GM12878 (cell line): Measurements from ENCODE around the gene IL26. TPM values are rescaled to one million over a fixed set of nuclear protein-coding genes. Genes with fewer than 3 reads are reported as not detected.

Source experiments
- ATAC-seq: fragments of 200-7000 bp; cut with Tn5 transposase; 3 replicates; pipeline ENCODE4 v1.9.1; 2020; ENCODE audit warnings: mild to moderate bottlenecking, moderate library complexity
- BruUV-seq: library from RNA; stranded (reverse); fragments of 400-500 nt; replicated peaks from 2 replicates; lab custom pipeline; 2021; lab: Mats Ljungman, UMichigan
- CTCF ChIA-PET: fragments of 300-600 bp; sonication (Branson Sonifier 250); formaldehyde crosslinking; extraction: SDS; loops from one replicate; lab custom pipeline; 2021; ENCODE audit warnings: inconsistent platforms; lab: Yijun Ruan, JAX
- POLR2A ChIA-PET: fragments of 350-600 bp; formaldehyde crosslinking; extraction: SDS; loops from one replicate; lab custom pipeline; 2021; ENCODE audit warnings: inconsistent platforms; lab: Charles Lee
- RAD21 ChIA-PET: fragments of 300-600 bp; sonication (Branson Sonifier 250); formaldehyde crosslinking; loops from one replicate; lab custom pipeline; 2023; ENCODE audit warnings: antibody characterized with exemption; ENCODE audit not compliant: unreplicated experiment; lab: Charles Lee
- SMC1A ChIA-PET: fragments of 300-600 bp; sonication (Branson Sonifier 250); formaldehyde crosslinking; loops from one replicate; lab custom pipeline; 2023; ENCODE audit not compliant: unreplicated experiment, uncharacterized antibody; lab: Charles Lee
- DNase-seq: peaks from one replicate; pipeline ENCODE4 v3.0.0-alpha.2; 2011; ENCODE audit warnings: low read depth, low spot score
- FAIRE-seq: peaks from 3 replicates; lab custom pipeline; 2011; peaks lifted over from hg19 to GRCh38; lab: Jason Lieb, UNC
- H2AFZ ChIP-seq: 2 replicates; pipeline ENCODE4 v1.6.0; 2011; ENCODE audit warnings: low read depth, low read length, control low read depth; ENCODE audit not compliant: control insufficient read depth
- H3K27ac ChIP-seq: 2 replicates; pipeline ENCODE4 v1.5.1; 2011; ENCODE audit warnings: control low read depth; ENCODE audit not compliant: control insufficient read depth, insufficient read depth
- H3K27me3 ChIP-seq, 2 experiments: replicated peaks in 1 of 2; 2 replicates each; pipeline versions ENCODE4 v1.6.0 to v1.6.1; 2011; ENCODE audit warnings: low read length in 1 of 2; ENCODE audit not compliant: control insufficient read depth in 2 of 2, insufficient read depth in 2 of 2
- H3K36me3 ChIP-seq, 2 experiments: 2 replicates each; pipeline ENCODE4 v1.5.1; 2011; ENCODE audit warnings: low read length in 1 of 2; ENCODE audit not compliant: control insufficient read depth in 2 of 2, insufficient read depth in 2 of 2
- H3K4me1 ChIP-seq: 2 replicates; pipeline ENCODE4 v1.6.1; 2011; ENCODE audit warnings: mild to moderate bottlenecking, low read length, moderate library complexity, mixed read lengths; ENCODE audit not compliant: control insufficient read depth, insufficient read depth
- H3K4me2 ChIP-seq: 2 replicates; pipeline ENCODE4 v1.6.0; 2011; ENCODE audit warnings: control low read depth; ENCODE audit not compliant: control insufficient read depth, insufficient read depth
- H3K4me3 ChIP-seq: fragments of 200-600 bp; sonication (generic); 2 replicates; pipeline ENCODE4 v1.5.1; 2016
- H3K79me2 ChIP-seq: 2 replicates; pipeline ENCODE4 v1.6.0; 2011; ENCODE audit warnings: low read length; ENCODE audit not compliant: control insufficient read depth, insufficient read depth
- H3K9ac ChIP-seq: 2 replicates; pipeline ENCODE4 v1.8.0; 2011; ENCODE audit warnings: low read length, control low read depth, mixed read lengths; ENCODE audit not compliant: control insufficient read depth, insufficient read depth
- H3K9me3 ChIP-seq: replicated peaks from 3 replicates; pipeline ENCODE4 v1.5.1; 2011; ENCODE audit warnings: mild to moderate bottlenecking, low read length; ENCODE audit not compliant: control insufficient read depth, insufficient read depth
- H4K20me1 ChIP-seq: 2 replicates; pipeline ENCODE4 v1.6.0; 2011; ENCODE audit not compliant: control insufficient read depth, insufficient read depth
- ATF7 ChIP-seq: fragments of 450-650 bp; IDR thresholded peaks from 2 replicates; pipeline ENCODE4 v1.6.1; 2016; ENCODE audit warnings: low read depth, mild to moderate bottlenecking
- CBX5 ChIP-seq: sonication (generic); IDR thresholded peaks from 2 replicates; pipeline ENCODE4 v1.6.1; 2016; ENCODE audit warnings: low read depth, moderate library complexity, mild to moderate bottlenecking, inconsistent platforms
- EP300 ChIP-seq, 2 experiments: fragments of 150-350 bp in 1 of 2; IDR thresholded peaks; 2 replicates each; pipeline ENCODE4 v1.6.1; 2011 to 2012; ENCODE audit warnings: low read depth in 2 of 2, low read length in 2 of 2, borderline replicate concordance in 1 of 2, improper control_type of control experiment in 1 of 2, inconsistent platforms in 1 of 2; ENCODE audit not compliant: control insufficient read depth in 1 of 2
- ESRRA ChIP-seq: IDR thresholded peaks from 2 replicates; pipeline ENCODE4 v1.6.1; 2012; ENCODE audit warnings: mild to moderate bottlenecking, low read length, improper control_type of control experiment
- ETV6 ChIP-seq, 2 experiments: fragments of 450-650 bp in 1 of 2; IDR thresholded peaks in 1 of 2; conservative IDR thresholded peaks in 1 of 2; 2 replicates each; pipeline ENCODE4 v1.6.1; 2014; ENCODE audit warnings: antibody characterized with exemption in 1 of 2, borderline replicate concordance in 1 of 2, low read depth in 1 of 2, mild to moderate bottlenecking in 1 of 2, moderate library complexity in 1 of 2
- GABPA ChIP-seq: IDR thresholded peaks from 2 replicates; pipeline ENCODE4 v1.6.1; 2014; ENCODE audit warnings: antibody characterized with exemption, low read depth, mild to moderate bottlenecking, inconsistent platforms
- IKZF1 ChIP-seq: fragments of 450-650 bp; conservative IDR thresholded peaks from 2 replicates; pipeline ENCODE4 v1.6.1; 2017; ENCODE audit warnings: antibody characterized with exemption, mild to moderate bottlenecking
- IKZF2 ChIP-seq, 2 experiments: fragments of 450-650 bp; IDR thresholded peaks; 2 replicates each; pipeline ENCODE4 v1.6.1; 2017; ENCODE audit warnings: mild to moderate bottlenecking in 2 of 2, moderate library complexity in 2 of 2
- IRF4 ChIP-seq: IDR thresholded peaks from 2 replicates; pipeline ENCODE4 v1.6.1; 2011; ENCODE audit warnings: low read depth, low read length
- LARP7 ChIP-seq: fragments of 450-650 bp; IDR thresholded peaks from 2 replicates; pipeline ENCODE4 v1.6.1; 2017; ENCODE audit warnings: mild to moderate bottlenecking
- MEF2B ChIP-seq: fragments of 450-650 bp; IDR thresholded peaks from 2 replicates; pipeline ENCODE4 v1.6.1; 2018; ENCODE audit warnings: mild to moderate bottlenecking, moderate library complexity; ENCODE audit not compliant: partially characterized antibody, poor library complexity, severe bottlenecking
- NFXL1 ChIP-seq: fragments of 450-650 bp; IDR thresholded peaks from 2 replicates; pipeline ENCODE4 v1.6.1; 2017; ENCODE audit warnings: antibody characterized with exemption, mild to moderate bottlenecking, borderline replicate concordance
- PML ChIP-seq: IDR thresholded peaks from 2 replicates; pipeline ENCODE4 v1.6.1; 2012; ENCODE audit warnings: low read length, inconsistent platforms
- SIX5 ChIP-seq: IDR thresholded peaks from 2 replicates; pipeline ENCODE4 v1.6.1; 2011; ENCODE audit warnings: mild to moderate bottlenecking, low read depth, low read length, moderate library complexity; ENCODE audit not compliant: severe bottlenecking
- SMAD1 ChIP-seq: fragments of 450-650 bp; IDR thresholded peaks from 2 replicates; pipeline ENCODE4 v1.6.1; 2018; ENCODE audit warnings: mild to moderate bottlenecking, low read depth; ENCODE audit not compliant: partially characterized antibody
- SP1 ChIP-seq: IDR thresholded peaks from one replicate; pipeline ENCODE4 v1.6.1; 2011; ENCODE audit warnings: low read depth, low read length
- SPI1 ChIP-seq: IDR thresholded peaks from 2 replicates; pipeline ENCODE4 v1.6.1; 2011; ENCODE audit warnings: low read depth, mild to moderate bottlenecking, low read length, moderate library complexity, borderline replicate concordance; ENCODE audit not compliant: insufficient read depth
- SREBF1 ChIP-seq: IDR thresholded peaks from 2 replicates; pipeline ENCODE4 v1.6.1; 2012; ENCODE audit warnings: mild to moderate bottlenecking, low read length
- SREBF2 ChIP-seq: IDR thresholded peaks from 2 replicates; pipeline ENCODE4 v1.6.1; 2012; ENCODE audit warnings: mild to moderate bottlenecking, low read length
- TCF12 ChIP-seq: IDR thresholded peaks from 2 replicates; pipeline ENCODE4 v1.6.1; 2011; ENCODE audit warnings: low read depth, mild to moderate bottlenecking, low read length
- ZNF217 ChIP-seq: fragments of 450-650 bp; IDR thresholded peaks from 2 replicates; pipeline ENCODE4 v1.6.1; 2017; ENCODE audit warnings: antibody characterized with exemption, mild to moderate bottlenecking
- ZNF384 ChIP-seq: IDR thresholded peaks from 2 replicates; pipeline ENCODE4 v1.6.1; 2012; ENCODE audit warnings: low read depth, mild to moderate bottlenecking, low read length, improper control_type of control experiment, borderline replicate concordance
- ZNF622 ChIP-seq: fragments of 450-650 bp; IDR thresholded peaks from 2 replicates; pipeline ENCODE4 v1.6.1; 2017; ENCODE audit warnings: mild to moderate bottlenecking, inconsistent platforms
- WGBS: methylation state at CpG from one replicate; pipeline ENCODE4 v1.1.6; 2016; ENCODE audit warnings: low lambda C conversion rate; ENCODE audit not compliant: insufficient replicate concordance, insufficient coverage; ENCODE audit errors: missing lambda C conversion rate; 5-methylcytosine and 5-hydroxymethylcytosine counted together
- in situ Hi-C: fragments of 300-500 bp; cut with MboI; formaldehyde crosslinking; loops from 9 replicates; pipeline ENCODE4 v1.14.3; 2018; ENCODE audit warnings: mixed read lengths
- intact Hi-C: fragments of 100-400 bp; cut with micrococcal nuclease; formaldehyde crosslinking; loops from one replicate; pipeline ENCODE4 v1.14.2; 2022; ENCODE audit not compliant: unreplicated experiment
- polyA plus RNA-seq, 11 experiments: library from polyadenylated mRNA; depleted of rRNA in 4 of 11; unstranded in 6 of 11; stranded (reverse) in 5 of 11; fragments of >200 nt; fragmentation: Nextera tagmentation in 4 of 11; fragmentation: Illumina TruSeq in 1 of 11; extraction: Ambion mirVana in 4 of 11; extraction: Trizol in 1 of 11; gene quantifications; 1 replicate in 1 of 11; 2 replicates in 10 of 11; pipeline versions ENCODE4 v1.2.1 to v1.2.3, GENCODE V29; 2011 to 2016; ENCODE audit warnings: inconsistent platforms in 2 of 11, missing spikeins in 2 of 11, low read depth in 1 of 11
- total RNA-seq, 4 experiments: library from RNA; depleted of rRNA in 3 of 4; stranded (reverse); fragments of >200 nt in 3 of 4; fragmentation: Illumina TruSeq in 1 of 4; extraction: Trizol in 1 of 4; gene quantifications; 2 replicates each; pipeline versions ENCODE4 v1.2.1 to v1.2.3, GENCODE V29; 2013 to 2021
- TF ChIP-seq, protein P1 (sequence below): fragments of 450-650 bp; IDR thresholded peaks from 2 replicates; pipeline ENCODE4 v1.6.1; 2014; ENCODE audit warnings: mild to moderate bottlenecking
- TF ChIP-seq, protein P2 (sequence below): IDR thresholded peaks from 2 replicates; pipeline ENCODE4 v1.6.1; 2012; ENCODE audit warnings: low read length, inconsistent platforms

The IL26 gene
- total and polyA plus RNA-seq, 10 of the 15 experiments (the other 5 are each of a cell fraction or from before 2014, with no cell fraction given): not detected

DNA sequence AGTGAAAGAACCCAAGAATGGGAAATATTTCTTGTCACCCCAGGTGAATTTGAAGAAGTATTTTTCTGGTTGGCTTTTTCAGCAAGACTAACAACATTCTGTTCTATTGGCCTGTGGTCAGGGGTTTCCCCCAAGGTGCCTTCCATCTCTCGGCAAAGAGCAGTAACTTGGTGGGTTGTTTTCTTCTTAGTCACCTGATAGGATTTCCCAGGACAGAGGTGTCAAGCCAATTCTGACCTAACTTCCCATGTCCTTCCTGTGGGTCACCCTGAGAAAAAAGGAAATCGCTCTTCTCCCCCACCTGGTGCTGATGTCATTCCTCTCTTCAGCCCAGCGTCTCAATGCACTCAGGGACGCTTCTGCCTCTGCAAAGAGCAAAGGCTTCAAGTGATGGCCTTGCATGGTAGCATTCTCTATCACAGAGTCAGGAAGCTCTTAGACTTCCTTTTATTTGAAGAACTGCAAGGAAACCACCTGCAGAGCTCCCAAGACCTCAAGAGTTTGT, 50.0 kb downstream of the IL26 start:
- H3K4me1 ChIP-seq: 0 out of 2 replicates have a peak, but pooled peaks cover 2% of the 10 kb centered on the region
- no peaks in the 10 kb centered on the region for H3K9me3 ChIP-seq
- no peaks in the 10 kb centered on the region for H3K36me3 ChIP-seq
- BruUV-seq: no TSS peak
- DNase-seq: peak; percentile 63
- ChIA-PET CTCF (interaction anchor here (1.2 to 2.7 kb wide), 2 partner anchors 17 to 135 kb away, joined by 3 to 10 read pairs; no protein-coding TSS in a partner anchor), POLR2A (no interaction called here), SMC1A (interaction anchor here (0.5 to 1.6 kb wide), 6 partner anchors 11 to 819 kb away, joined by 3 to 5 read pairs (median 3); no protein-coding TSS in a partner anchor), RAD21 (no interaction called here)
- no peak overlapping the region for H3K27ac ChIP-seq
- peak overlapping the region; percentile 73 for H2AFZ ChIP-seq
- ATAC-seq: peak; percentile 93
- FAIRE-seq: peak; percentile 88
- H4K20me1 ChIP-seq: no peaks in the 10 kb centered on the region
- intact Hi-C loops: no loop called here
- H3K9ac ChIP-seq: no peak overlapping the region
- H3K27me3 ChIP-seq: no peaks in the 10 kb centered on the region; a peak in 1 of 4 replicates
- 2% methylated on average over 4 of the region's 4 CpGs for WGBS
- in situ Hi-C loops: no loop called here
- no peaks in the 10 kb centered on the region for H3K79me2 ChIP-seq
- H3K4me3 ChIP-seq: peak overlapping the region; percentile 3; the same call in 1 of the 2 replicates
- H3K4me2 ChIP-seq: peak overlapping the region; percentile 7
- TF ChIP-seq, protein P1, sequence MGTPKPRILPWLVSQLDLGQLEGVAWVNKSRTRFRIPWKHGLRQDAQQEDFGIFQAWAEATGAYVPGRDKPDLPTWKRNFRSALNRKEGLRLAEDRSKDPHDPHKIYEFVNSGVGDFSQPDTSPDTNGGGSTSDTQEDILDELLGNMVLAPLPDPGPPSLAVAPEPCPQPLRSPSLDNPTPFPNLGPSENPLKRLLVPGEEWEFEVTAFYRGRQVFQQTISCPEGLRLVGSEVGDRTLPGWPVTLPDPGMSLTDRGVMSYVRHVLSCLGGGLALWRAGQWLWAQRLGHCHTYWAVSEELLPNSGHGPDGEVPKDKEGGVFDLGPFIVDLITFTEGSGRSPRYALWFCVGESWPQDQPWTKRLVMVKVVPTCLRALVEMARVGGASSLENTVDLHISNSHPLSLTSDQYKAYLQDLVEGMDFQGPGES: no peak
- TF ChIP-seq IKZF2 (IDR thresholded peaks at IDR 0.05) (peak; percentile 56 to 78), SPI1 (0 out of 2 replicates have a peak, but pooled peaks have one; percentile 8), IKZF1 (peak; percentile 64), LARP7 (no peak), IRF4 (0 out of 2 replicates have a peak, but pooled peaks have one; percentile 11), ZNF622 (no peak), SIX5 (no peak), ETV6 (conservative IDR thresholded peaks at IDR 0.05 in 1 of 2, IDR thresholded peaks at IDR 0.05 in 1 of 2; ENCODE audit: borderline replicate concordance in 1 of 2, low read depth in 1 of 2) (peak in 1 of 2 experiments; percentile 83; a peak in 2 of 4 replicates), SP1 (no peak), TCF12 (no peak), GABPA (peak; percentile 38; the same call in 1 of the 2 replicates), SMAD1 (no peak), CBX5 (no peak), SREBF1 (no peak), ZNF384 (no peak), MEF2B (peak; percentile 22), NFXL1 (no peak), ATF7 (peak; percentile 73), ZNF217 (no peak), SREBF2 (peak; percentile 44; the same call in 1 of the 2 replicates), EP300 (IDR thresholded peaks at IDR 0.05; ENCODE audit: borderline replicate concordance in 1 of 2, control insufficient read depth in 1 of 2, low read depth in 2 of 2, low read length in 2 of 2) (no peak), PML (no peak), ESRRA (peak; percentile 87; the same call in 1 of the 2 replicates)
- TF ChIP-seq, protein P2, sequence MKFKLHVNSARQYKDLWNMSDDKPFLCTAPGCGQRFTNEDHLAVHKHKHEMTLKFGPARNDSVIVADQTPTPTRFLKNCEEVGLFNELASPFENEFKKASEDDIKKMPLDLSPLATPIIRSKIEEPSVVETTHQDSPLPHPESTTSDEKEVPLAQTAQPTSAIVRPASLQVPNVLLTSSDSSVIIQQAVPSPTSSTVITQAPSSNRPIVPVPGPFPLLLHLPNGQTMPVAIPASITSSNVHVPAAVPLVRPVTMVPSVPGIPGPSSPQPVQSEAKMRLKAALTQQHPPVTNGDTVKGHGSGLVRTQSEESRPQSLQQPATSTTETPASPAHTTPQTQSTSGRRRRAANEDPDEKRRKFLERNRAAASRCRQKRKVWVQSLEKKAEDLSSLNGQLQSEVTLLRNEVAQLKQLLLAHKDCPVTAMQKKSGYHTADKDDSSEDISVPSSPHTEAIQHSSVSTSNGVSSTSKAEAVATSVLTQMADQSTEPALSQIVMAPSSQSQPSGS: peak; percentile 77; the same call in 1 of the 2 replicates
